ENCODE results near the gene ECI2.
"Not testable (repeated sequence)": the region's sequence is repeated elsewhere in the genome, so short reads cannot be mapped to it uniquely, and the experiment has no call there.

Gene ECI2

GRCh38 chr6:4138186-4138585 lies 2.8 kb upstream of the ECI2 start:
- no peak for DNase-seq

GRCh38 chr6:4136354-4136831 lies 1.0 kb upstream of the ECI2 start:
- no peak for DNase-seq

GRCh38 chr6:4135665-4136353 lies 434 bp upstream of the ECI2 start:
- peak; percentile 98 for DNase-seq

GRCh38 chr6:4133941-4134838 lies 1.2 kb downstream of the ECI2 start:
- DNase-seq, result peak; percentile 25

GRCh38 chr6:4130357-4130987 lies 4.9 kb downstream of the ECI2 start:
- DNase-seq, result no peak

GRCh38 chr6:4129446-4129845 lies 5.9 kb downstream of the ECI2 start:
- DNase-seq, result no peak

- no peak for DNase-seq
Observed at GRCh38 chr6:4128748-4129147, 6.6 kb downstream of the ECI2 start.

GRCh38 chr6:4128072-4128471 lies 7.3 kb downstream of the ECI2 start:
- no peak for DNase-seq

GRCh38 chr6:4125933-4126864 lies 9.2 kb downstream of the ECI2 start:
- DNase-seq, result no peak

GRCh38 chr6:4125500-4125899 lies 9.9 kb downstream of the ECI2 start:
- DNase-seq, result no peak

- no peak for DNase-seq
Observed at GRCh38 chr6:4124351-4124750, 11.0 kb downstream of the ECI2 start.

GRCh38 chr6:4115741-4116140 lies 19.6 kb downstream of the ECI2 start:
- DNase-seq, result no peak

- no peak for DNase-seq
Observed at GRCh38 chr6:4114123-4114522, 21.3 kb downstream of the ECI2 start.

GRCh38 chr6:4113649-4114048 lies 21.7 kb downstream of the ECI2 start:
- DNase-seq, result no peak

- DNase-seq, result no peak
Observed at GRCh38 chr6:4112366-4112765, 23.0 kb downstream of the ECI2 start.

- DNase-seq, result not testable (repeated sequence)
Observed at GRCh38 chr6:4109363-4109815, 26.0 kb downstream of the ECI2 start.

- DNase-seq, result no peak
Observed at GRCh38 chr6:4108561-4109093, 26.7 kb downstream of the ECI2 start.

- no peak for DNase-seq
Observed at GRCh38 chr6:4107873-4108272, 27.5 kb downstream of the ECI2 start.

GRCh38 chr6:4105980-4106536 lies 29.3 kb downstream of the ECI2 start:
- no peak for DNase-seq

GRCh38 chr6:4103929-4104328 lies 31.4 kb downstream of the ECI2 start:
- no peak for DNase-seq

GRCh38 chr6:4102687-4103244 lies 32.6 kb downstream of the ECI2 start:
- DNase-seq, result peak; percentile 91
